HG03097 (cell line): ENCODE data around the gene TAAR6.
"Not testable (repeated sequence)": the region's sequence is repeated elsewhere in the genome, so short reads cannot be mapped to it uniquely, and the experiment has no call there.

Experiments used
- ATAC-seq: cut with Tn5 transposase; IDR thresholded peaks from one replicate; pipeline ENCODE4 v1.9.1; 2021; ENCODE audit not compliant: unreplicated experiment, low FRiP score

TAAR6 gene, protein sequence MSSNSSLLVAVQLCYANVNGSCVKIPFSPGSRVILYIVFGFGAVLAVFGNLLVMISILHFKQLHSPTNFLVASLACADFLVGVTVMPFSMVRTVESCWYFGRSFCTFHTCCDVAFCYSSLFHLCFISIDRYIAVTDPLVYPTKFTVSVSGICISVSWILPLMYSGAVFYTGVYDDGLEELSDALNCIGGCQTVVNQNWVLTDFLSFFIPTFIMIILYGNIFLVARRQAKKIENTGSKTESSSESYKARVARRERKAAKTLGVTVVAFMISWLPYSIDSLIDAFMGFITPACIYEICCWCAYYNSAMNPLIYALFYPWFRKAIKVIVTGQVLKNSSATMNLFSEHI

DNA sequence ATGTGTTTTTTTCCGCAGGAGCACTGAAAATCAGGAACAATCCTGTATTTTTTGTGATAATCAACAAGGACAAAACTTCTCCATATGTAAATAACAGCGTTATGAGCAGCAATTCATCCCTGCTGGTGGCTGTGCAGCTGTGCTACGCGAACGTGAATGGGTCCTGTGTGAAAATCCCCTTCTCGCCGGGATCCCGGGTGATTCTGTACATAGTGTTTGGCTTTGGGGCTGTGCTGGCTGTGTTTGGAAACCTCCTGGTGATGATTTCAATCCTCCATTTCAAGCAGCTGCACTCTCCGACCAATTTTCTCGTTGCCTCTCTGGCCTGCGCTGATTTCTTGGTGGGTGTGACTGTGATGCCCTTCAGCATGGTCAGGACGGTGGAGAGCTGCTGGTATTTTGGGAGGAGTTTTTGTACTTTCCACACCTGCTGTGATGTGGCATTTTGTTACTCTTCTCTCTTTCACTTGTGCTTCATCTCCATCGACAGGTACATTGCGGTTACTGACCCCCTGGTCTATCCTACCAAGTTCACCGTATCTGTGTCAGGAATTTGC, at the start of gene TAAR6:
TAAR6 (plus strand) TSS at position 102 of the 557 bp plus-strand sequence; CDS start at position 102, 0 bp downstream.
- ATAC-seq = no peak

DNA sequence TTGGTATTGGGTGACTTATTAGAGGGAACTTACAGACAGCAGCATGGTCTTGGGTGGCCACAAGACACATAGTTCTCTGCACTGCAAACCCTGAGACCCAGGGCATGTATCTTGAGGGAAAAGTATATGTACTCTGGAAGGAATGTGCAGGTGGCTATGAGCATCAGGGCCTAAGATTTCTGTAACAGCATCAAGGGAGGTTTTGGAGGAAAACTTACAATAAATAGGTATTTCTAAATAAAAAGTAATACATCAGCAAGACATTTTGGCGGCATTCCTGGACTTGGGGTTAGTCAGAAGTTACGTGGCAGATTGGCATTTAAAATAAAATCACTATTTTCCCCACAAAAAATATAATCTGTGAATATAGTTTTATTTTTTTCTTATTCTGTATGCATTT, 49.2 kb upstream of the TAAR6 start:
- no peak for ATAC-seq

DNA sequence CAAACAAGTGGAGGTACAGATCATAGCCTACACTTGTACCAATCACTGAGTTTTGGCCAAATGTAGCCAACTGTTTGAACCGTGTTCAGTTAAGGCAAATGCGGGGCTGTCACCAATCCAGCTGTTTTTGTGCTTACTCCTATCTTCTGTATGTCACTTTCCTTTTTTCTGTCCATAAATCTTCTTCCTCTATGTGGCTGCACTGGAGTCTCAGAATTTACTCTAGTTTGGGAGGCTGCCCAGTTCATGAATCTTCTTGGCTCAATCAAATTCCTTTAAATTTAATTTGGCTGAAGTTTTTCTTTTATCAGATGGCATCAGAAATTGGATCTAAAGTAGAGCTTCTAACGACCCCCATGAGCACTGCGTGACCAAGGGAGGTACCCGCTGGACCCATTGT, 45.5 kb upstream of the TAAR6 start:
- no peak for ATAC-seq

DNA sequence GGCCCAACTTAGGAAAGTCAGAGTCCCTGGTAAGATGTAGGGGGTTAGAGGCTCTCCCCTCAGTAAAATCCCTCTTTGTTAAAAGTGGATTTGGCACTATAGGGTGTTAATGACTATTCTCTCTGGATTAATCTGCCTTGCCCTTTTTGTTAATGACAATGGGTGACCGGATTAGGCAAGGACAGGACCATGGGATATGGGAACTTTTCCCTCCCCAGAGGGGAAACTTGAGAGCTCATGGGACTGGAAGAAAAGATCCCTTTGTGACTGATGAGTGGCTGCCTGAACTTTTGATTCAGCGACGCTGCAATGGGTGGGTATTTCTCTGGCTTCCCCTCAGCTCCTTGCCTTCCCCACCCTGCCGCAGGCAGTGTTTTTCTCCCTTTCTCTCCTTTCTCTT, 44.3 kb upstream of the TAAR6 start:
- no peak for ATAC-seq

DNA sequence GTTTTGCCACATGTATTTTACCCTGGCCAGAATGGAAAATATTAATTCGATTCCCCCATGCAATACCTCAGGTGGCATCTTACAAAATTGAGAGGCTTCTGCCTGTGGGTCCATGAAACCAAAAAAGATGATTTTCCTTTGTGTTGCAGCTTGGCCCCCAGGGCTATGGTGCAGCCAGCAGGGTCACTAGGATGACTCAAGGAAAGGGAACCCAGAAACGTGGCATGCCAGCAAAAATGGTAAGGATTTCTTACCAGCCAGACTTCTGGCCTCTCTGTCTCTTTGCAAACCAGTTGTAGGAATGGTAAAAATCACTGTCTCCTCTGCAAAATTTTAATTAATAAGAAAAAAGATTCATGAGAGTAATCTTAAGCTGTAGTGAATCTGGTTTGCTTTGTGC, 43.7 kb upstream of the TAAR6 start:
- no peak for ATAC-seq

DNA sequence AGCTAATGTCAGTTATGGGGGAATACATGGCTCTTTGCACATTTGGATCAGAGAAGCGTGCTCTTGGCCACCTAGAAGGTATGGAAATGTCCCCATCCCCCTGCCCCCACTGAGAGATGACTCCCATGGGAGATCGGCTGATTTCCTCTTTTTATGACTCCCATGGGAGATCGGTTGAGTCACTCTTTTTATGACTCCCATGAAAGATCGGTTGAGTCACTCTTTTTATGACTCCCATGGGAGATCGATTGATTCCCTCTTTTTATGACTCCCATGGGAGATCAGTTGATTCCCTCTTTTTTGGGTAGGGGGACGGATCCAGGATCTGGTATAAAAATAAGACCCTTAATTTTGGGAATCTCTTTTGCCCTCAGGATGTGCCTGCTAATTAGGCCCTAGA, 42.3 kb upstream of the TAAR6 start:
- ATAC-seq = no peak

DNA sequence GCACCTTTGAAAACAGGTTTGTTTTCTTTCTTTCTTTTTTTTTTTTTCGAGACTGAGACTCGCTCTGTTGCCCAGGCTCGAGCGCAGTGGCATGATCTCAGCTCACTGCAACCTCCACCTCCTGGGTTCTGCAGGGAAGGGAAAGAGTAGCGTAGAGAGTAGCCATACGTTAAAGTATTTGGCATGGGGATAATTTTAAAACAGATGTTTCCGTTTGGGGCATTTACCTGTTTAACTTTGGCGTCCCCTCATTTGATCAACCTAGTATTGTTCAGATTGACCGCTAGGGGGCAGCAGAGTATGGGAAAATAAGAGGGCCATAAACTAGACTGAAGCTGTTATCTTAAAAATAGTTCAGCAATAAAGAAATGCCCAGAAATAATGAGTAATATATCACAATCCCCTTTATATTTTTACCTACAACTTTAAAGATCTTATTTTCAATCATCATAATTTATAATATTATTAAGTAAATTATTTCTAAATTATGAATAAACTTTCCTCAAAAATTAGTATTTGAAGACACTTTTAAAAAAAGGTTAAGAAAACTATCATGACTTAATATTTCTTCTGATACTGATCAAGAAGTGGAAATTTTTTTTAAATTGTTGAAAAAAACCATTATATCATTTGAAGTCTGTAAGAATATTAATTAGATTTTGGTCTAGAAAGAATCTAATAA, 39.7 kb upstream of the TAAR6 start:
- ATAC-seq = no peak

DNA sequence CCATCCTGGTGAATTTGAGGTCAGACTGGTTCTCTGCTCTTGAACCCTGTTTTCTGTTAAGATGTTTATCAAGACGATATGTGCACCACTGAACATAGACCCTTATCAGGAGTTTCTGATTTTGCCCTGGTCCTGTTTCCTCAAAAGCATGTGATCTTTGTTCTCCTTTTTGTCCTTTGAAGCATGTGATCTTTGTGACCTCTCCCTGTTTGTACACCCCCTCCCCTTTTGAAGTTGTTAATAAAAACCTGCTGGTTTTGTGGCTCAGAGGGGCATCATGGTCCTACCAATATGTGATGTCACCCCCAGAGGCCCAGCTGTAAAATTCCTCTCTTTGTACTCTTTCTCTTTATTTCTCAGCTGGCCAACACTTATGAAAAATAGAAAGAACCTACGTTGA, 35.6 kb upstream of the TAAR6 start:
- not testable (repeated sequence) for ATAC-seq

DNA sequence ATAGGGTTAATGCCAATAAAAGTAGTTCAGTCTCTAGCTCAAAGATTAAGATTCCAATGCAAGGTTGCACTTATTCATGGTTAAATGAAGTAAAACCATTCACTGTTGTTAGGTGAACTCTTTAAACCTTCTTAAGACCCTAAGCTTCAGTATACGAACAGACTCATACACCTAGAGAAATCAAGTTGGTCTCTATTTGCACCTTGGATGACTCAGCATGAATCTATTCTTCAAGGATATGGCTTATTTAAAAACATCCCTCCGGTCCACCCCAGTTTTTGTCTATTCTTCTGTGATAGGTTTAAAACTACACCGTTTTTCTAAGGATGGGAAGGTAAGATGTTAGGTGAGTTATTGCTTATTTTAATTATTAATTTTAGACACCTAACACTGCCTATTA, 33.0 kb upstream of the TAAR6 start:
- ATAC-seq = no peak

DNA sequence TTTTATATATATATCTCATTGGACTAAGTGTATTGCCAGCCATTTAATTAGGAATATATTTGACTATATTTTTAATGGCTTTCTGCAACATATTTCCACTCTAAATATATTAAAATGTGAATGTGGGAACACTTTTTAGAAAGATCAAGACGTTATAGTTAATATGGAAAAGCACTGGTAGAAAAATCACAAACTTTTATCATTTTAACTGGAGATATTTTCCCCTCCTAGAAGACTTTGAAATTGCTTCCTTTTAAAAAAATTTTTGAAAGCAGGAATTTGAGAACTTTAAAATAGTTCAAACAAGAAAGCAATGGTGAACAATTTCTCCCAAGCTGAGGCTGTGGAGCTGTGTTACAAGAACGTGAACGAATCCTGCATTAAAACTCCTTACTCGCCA, 32.1 kb upstream of the TAAR6 start, which contains the start of gene TAAR9:
TAAR9 (plus strand) TSS at position 301 of the 400 bp plus-strand sequence; CDS start at position 314, 13 bp downstream.
- ATAC-seq = no peak

DNA sequence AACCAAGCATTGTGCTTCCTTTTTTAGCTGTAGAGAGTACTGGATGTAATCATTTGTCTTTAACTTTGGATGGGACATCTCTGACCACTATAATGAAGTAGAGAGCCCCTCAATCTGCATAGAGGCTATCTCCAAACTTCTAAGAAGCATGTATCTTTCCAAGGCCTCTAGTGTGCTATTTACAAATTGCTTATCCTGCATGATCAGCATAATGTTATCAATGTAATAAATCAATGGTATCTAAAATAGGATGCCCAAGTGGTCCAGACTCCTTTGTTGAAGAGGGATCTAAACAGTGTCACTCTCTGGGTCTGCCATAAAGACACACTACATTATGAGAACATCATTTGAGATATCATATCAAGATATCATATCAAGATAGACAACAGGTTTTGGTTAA, 25.3 kb upstream of the TAAR6 start:
- no peak for ATAC-seq

DNA sequence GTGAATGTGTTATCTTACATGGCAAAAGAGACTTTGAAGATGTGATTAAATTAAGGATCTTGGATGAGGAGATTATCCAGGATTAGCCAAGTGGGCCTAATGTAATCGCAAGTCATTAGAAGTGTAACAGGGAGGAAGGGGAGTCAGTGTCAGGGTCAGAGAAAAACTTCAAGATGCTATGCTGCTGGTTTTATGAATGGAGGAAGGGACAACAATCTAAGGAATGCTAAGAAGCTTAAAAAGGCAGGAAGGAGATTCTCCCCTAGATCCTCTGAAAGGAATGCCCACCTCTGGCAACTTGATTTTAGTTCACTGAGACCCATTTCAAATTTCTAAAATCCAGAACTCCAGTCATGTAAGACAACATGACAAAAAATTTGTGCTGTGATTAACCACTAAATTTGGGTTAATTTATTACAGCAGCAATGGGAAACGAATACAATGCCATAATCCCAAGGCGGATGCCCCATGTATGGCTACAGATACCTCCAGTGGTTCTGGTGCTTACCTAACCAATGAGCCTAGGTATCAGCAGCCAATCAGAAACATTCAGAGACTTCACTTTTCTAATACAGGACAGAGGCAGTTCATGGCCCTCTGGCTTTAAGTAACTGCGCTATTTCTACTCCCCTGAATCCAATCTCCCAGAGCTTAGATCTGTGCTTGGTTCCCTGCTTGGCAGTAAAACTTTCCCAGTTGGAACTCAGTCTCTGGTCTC, 21.2 kb upstream of the TAAR6 start:
- ATAC-seq = no peak

DNA sequence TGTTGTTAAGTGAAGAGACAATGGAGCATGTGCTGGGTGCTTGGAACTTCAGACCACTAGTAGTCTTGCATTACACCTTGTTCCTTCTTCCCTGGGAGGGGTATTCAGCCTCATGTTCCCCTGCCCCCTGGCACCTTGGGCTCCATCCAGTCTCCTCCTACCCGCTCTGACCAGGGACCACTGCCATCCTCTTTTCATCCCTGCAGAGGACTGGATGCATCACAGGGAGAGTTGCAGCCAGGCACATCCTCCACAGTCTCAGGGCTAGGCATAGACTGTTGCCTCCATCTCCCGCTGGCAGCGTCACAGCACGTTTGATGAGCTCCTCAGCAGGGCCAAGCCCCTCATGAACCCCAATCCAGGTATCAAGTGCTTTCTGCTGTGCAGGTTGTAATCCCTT, 18.9 kb upstream of the TAAR6 start:
- no peak for ATAC-seq

DNA sequence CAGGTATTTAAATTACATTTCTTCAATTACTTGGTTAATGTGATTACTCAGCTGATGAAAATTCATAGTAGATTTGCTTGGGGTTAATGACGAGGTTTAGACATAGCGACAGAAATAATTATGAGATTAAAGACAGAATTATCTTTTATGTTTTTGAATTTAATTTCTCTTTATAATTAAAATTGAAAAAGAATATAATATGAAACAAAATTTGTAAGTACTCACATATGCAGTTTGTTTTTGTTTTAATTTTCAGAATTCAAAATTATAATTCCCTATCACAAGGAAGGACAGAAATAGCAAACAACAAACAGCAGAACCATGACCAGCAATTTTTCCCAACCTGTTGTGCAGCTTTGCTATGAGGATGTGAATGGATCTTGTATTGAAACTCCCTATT, 17.8 kb upstream of the TAAR6 start, which contains the start of gene TAAR8:
TAAR8 (plus strand) TSS at position 301 of the 400 bp plus-strand sequence; CDS start at position 322, 21 bp downstream.
- ATAC-seq = no peak

DNA sequence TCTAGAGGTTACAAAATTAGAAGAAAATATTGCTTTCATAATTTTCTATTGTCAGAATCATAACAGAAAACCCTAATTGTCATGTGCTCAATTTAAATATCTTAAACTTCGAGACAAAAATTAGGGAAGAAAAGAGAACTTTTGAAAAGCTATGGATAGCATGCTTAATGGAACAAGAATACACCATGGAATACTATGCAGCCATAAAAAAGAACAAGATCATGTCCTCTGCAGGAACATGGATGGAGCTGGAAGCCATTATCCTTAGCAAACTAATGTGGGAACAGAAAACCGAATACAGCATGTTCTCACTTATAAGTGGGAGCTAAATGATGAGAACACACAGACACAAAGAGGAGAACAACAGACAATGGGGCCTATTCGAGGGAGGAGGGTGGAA, 10.0 kb upstream of the TAAR6 start:
- ATAC-seq = not testable (repeated sequence)

DNA sequence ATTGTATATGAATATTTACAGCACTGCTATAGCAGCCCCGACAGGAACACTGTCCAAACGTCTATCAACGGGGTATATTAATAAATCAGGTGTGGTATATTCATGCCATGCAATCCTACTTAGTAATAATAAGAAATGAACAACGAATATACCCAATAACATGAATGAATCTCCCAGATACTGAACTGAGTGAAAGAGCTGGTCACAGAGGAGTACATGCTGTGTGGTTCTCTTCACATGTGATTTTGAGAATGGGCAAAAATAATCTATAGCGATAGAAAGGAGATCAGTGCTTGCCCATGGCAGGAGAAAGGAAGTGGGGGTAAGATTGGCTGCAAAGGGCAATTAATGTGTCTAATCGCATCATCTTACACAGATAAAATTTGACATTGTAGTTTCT, 3.7 kb upstream of the TAAR6 start:
- no peak for ATAC-seq

DNA sequence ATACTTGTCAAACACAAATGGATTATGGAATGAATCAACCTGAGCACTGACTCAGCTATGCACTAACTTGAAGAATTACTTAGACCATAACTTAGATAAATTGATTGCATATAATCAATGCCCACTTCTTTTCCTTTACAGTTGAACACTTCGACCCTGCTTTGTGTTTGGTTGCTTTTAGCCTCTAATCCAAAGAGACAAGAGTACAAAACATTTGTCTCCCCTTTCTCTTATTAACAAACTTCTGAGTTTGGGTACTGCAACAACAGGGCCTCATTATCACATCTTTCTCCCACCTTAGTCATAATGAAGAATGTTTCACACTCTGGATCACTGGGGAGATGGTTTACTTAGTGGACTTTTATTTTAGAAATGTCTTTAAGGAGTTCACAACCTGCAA, 2.6 kb upstream of the TAAR6 start:
- ATAC-seq = no peak

DNA sequence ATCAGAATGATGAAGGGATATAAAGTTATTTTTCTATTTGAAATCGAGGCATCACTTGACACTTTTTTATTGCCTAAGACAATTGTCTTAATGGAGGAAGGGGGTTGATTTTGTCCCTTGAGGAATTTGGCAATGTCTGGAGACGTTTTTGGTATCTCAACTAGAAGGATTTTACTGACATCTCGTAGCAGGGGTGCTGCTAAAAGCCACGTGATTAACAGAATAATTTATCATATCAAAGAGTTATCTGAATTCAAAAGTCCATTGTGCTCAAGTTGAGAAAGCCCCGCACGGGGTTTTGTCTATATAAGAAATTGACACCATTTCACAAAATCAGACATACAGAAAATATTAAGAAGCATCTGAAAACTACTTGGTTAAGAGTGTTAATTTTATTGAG, 1.5 kb upstream of the TAAR6 start:
- ATAC-seq = no peak

DNA sequence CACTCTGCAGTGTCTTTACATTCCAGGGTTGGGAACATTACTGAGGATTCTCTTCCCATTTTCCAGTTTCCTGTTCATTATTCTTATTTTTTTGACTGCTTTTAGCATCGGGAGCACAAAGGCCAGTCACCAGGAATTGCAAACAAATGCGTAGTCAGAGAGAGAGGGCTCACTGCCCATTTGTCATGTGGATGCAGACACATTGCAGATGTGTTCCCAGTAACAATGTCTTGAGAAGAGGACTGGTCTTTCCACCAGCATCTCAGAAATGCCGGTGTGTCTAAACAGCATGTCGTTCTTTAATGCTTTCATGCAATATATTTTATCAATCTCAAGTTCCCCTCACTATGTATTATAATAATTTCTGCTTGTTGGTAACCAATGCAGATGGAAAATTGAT, 952 bp upstream of the TAAR6 start:
- ATAC-seq = no peak

DNA sequence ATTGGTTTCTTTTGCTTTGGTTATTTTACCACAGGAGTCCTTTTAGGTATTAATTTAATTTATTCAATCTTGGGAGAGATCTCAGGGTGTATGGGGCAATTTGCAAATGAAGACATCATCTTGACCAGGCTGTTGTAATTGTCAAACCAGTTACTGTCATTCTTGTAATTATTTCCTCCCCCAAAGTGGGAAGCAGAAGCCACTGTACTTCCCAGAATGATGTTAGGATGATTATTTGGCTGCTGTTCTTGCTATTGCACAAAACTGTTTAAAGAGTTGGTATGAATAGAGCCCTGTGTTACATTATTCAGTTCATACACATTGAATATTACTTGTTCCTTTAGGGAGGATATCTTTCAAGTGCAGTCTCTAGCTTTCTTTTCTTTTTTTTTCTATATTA, 1.7 kb downstream of the TAAR6 start:
- no peak for ATAC-seq

DNA sequence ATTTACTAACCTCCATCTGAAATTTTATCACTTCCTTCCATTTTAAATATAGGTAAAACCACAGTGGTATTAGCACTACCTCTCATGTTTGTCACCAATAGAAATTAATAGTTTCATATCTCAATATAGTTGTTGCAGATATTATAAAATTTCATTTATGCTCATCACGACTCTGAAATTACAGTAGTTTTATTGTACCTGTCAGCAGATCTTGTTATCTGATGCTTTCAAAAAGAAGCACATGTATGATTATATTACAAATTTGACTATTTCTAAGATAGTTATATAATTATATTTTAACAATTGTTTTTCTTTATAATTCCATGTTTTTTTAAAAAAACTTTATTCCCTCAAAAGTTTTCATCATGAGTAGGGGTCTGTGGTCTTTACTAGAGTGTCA, 14.6 kb downstream of the TAAR6 start:
- no peak for ATAC-seq
